ENCODE measurements around the gene PRIM2.
"Not testable (repeated sequence)": the region's sequence is repeated elsewhere in the genome, so short reads cannot be mapped to it uniquely, and the experiment has no call there.

DNA sequence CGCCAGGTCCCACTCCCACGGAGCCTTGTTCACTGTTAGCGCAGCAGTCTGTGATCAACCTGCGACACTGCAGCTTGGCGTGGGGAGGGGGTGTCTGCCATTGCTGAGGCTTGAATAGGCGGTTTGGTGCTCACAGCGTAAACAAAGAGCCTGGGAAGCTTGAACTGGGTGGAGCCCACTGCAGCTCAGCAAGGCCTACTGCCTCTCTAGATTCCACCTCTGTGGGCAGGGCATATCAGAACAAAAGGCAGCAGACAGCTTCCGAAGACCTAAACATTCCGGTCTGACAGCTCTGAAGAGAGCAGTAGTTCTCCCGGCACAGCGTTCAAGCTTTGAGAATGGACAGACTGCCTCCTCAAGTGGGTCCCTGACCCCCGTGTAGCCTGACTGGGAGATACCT is 29.3 kb upstream of the PRIM2 start:
- TF ChIP-seq POLR2AphosphoS5 (IDR thresholded peaks at IDR 0.05; ENCODE audit: low read depth, low read length); TAF1 (IDR thresholded peaks at IDR 0.05; ENCODE audit: low read depth, low read length); PAX5 (IDR thresholded peaks at IDR 0.05; ENCODE audit: insufficient read depth, low read length, severe bottlenecking): not testable (repeated sequence)
